A549 (cell line): ENCODE measurements around the gene NCAPD3.

ENCODE experiments used
- CBX8 ChIP-seq: fragments of 200-600 bp; sonication (generic); IDR thresholded peaks from 2 replicates; pipeline ENCODE4 v1.6.1; 2016
- CEBPB ChIP-seq, 2 experiments: fragments of >200 bp in 1 of 2; sonication (Bioruptor Twin) in 1 of 2; formaldehyde crosslinking in 1 of 2; IDR thresholded peaks; 2 replicates each; pipeline ENCODE4 v1.6.1; 2012 to 2016
- CHD4 ChIP-seq: fragments of 200-600 bp; sonication (generic); IDR thresholded peaks from 2 replicates; pipeline ENCODE4 v1.6.1; 2016; ENCODE audit warnings: antibody characterized with exemption, mild to moderate bottlenecking, borderline replicate concordance
- EP300 ChIP-seq, 2 experiments: fragments of >200 bp; sonication (Bioruptor Twin); formaldehyde crosslinking; IDR thresholded peaks; 2 replicates in 1 of 2; 3 replicates in 1 of 2; pipeline ENCODE4 v1.6.1; 2016 to 2017
- JUNB ChIP-seq: fragments of >200 bp; sonication (Bioruptor Twin); formaldehyde crosslinking; IDR thresholded peaks from 2 replicates; pipeline ENCODE4 v1.6.1; 2016
- POLR2A ChIP-seq: IDR thresholded peaks from 2 replicates; pipeline ENCODE4 v1.6.1; 2012; ENCODE audit warnings: mild to moderate bottlenecking, low read length
- POLR2AphosphoS2 ChIP-seq: conservative IDR thresholded peaks from 2 replicates; pipeline ENCODE4 v1.6.1; 2012; ENCODE audit warnings: low read length, improper control_type of control experiment, inconsistent platforms
- RAD21 ChIP-seq, 2 experiments: fragments of >200 bp in 1 of 2; sonication (Bioruptor Twin) in 1 of 2; formaldehyde crosslinking in 1 of 2; IDR thresholded peaks in 1 of 2; conservative IDR thresholded peaks in 1 of 2; 2 replicates in 1 of 2; 3 replicates in 1 of 2; pipeline ENCODE4 v1.6.1; 2012 to 2018; ENCODE audit warnings: inconsistent platforms in 1 of 2
- ZFP36 ChIP-seq: fragments of 450-650 bp; IDR thresholded peaks from 2 replicates; pipeline ENCODE4 v1.6.1; 2014; ENCODE audit warnings: borderline replicate concordance; ENCODE audit not compliant: partially characterized antibody
- TF ChIP-seq, protein P1 (sequence below): fragments of >200 bp; sonication (Bioruptor Twin); formaldehyde crosslinking; IDR thresholded peaks from 3 replicates; pipeline ENCODE4 v1.5.1; 2016
- TF ChIP-seq, protein P2 (sequence below): IDR thresholded peaks from 2 replicates; pipeline ENCODE4 v1.6.1; 2012
- TF ChIP-seq, protein P3 (sequence below): fragments of >200 bp; sonication (Bioruptor Twin); formaldehyde crosslinking; IDR thresholded peaks from 2 replicates; pipeline ENCODE4 v1.6.1; 2016

DNA sequence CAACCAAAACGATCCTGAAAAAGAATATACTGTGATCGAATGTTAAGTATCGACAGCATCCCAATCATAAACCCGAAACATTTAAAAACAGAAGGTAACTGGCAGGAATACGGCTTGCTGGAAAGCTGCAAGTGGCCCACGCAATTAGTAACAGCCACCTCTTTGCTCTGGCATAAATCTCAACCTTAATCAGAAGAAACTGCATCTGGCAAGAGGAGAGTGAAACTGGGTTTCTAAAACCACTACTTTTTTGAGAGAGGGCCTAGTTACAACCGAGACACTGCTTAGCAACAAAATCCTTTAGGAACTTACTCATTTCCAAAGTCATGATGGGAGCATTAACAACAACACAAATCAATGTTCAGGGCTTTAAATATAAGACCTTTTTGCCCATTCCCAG is 7.9 kb downstream of the NCAPD3 start:
- TF ChIP-seq, protein P1, sequence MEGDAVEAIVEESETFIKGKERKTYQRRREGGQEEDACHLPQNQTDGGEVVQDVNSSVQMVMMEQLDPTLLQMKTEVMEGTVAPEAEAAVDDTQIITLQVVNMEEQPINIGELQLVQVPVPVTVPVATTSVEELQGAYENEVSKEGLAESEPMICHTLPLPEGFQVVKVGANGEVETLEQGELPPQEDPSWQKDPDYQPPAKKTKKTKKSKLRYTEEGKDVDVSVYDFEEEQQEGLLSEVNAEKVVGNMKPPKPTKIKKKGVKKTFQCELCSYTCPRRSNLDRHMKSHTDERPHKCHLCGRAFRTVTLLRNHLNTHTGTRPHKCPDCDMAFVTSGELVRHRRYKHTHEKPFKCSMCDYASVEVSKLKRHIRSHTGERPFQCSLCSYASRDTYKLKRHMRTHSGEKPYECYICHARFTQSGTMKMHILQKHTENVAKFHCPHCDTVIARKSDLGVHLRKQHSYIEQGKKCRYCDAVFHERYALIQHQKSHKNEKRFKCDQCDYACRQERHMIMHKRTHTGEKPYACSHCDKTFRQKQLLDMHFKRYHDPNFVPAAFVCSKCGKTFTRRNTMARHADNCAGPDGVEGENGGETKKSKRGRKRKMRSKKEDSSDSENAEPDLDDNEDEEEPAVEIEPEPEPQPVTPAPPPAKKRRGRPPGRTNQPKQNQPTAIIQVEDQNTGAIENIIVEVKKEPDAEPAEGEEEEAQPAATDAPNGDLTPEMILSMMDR, result no peak
- TF ChIP-seq POLR2AphosphoS2, result no peak
- no peak for TF ChIP-seq CHD4
- TF ChIP-seq CEBPB (IDR thresholded peaks at IDR 0.05), result no peak
- no peak for TF ChIP-seq POLR2A
- TF ChIP-seq EP300 (IDR thresholded peaks at IDR 0.05), result no peak
- TF ChIP-seq RAD21 (conservative IDR thresholded peaks at IDR 0.05 in 1 of 2, IDR thresholded peaks at IDR 0.05 in 1 of 2), result no peak
- TF ChIP-seq, protein P2, sequence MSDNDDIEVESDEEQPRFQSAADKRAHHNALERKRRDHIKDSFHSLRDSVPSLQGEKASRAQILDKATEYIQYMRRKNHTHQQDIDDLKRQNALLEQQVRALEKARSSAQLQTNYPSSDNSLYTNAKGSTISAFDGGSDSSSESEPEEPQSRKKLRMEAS, result no peak
- TF ChIP-seq, protein P3, sequence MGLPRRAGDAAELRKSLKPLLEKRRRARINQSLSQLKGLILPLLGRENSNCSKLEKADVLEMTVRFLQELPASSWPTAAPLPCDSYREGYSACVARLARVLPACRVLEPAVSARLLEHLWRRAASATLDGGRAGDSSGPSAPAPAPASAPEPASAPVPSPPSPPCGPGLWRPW, result no peak
- no peak for TF ChIP-seq ZFP36
- TF ChIP-seq CBX8, result no peak
- TF ChIP-seq JUNB, result no peak
